ENCODE measurements around the gene CRBN.

The CRBN gene

DNA sequence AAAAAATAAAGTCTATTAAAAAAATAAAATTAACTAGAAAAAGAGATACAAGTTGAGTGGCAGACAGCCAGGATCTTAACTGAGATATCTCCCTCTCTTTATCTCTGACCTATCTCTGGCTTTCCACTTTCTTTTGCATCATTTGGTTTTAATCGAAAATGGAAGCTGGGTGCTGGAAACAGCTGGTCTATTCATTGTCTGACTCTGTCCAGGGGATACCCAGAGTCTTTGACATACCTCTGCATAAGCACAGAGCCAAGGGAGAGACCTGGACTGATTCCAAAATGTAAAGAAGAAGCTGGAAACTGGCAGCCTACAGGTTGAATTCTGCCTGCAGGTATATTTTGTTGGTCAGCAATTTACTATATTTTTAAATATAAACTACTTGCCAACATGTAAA is 29.6 kb upstream of the CRBN start:
- TF ChIP-seq, protein P1, sequence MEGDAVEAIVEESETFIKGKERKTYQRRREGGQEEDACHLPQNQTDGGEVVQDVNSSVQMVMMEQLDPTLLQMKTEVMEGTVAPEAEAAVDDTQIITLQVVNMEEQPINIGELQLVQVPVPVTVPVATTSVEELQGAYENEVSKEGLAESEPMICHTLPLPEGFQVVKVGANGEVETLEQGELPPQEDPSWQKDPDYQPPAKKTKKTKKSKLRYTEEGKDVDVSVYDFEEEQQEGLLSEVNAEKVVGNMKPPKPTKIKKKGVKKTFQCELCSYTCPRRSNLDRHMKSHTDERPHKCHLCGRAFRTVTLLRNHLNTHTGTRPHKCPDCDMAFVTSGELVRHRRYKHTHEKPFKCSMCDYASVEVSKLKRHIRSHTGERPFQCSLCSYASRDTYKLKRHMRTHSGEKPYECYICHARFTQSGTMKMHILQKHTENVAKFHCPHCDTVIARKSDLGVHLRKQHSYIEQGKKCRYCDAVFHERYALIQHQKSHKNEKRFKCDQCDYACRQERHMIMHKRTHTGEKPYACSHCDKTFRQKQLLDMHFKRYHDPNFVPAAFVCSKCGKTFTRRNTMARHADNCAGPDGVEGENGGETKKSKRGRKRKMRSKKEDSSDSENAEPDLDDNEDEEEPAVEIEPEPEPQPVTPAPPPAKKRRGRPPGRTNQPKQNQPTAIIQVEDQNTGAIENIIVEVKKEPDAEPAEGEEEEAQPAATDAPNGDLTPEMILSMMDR (IDR thresholded peaks at IDR 0.05; ENCODE audit: low read depth, low read length), result no peak
- in situ Hi-C loops (cut with HindIII; ENCODE audit: low sequenced_read_pairs), result no loop called here

DNA sequence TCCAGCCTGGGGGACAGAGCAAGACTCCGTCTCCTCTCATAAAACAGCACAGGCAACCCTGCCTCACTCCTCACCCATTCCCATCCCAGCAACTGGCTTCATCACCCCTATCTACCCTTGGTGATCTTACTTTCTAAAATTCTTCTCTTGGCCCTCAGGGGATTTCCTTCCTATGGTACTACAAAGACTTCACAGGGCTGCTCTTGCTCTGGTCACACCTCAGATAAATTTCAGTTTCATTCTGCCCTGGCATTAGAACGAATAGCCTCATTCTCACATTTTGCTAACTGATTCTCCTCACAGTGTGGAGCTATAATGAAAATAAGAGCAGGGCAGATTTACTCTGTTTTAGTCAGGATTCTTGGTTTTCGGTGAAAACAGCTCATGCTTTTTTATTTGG is 22.1 kb upstream of the CRBN start:
- in situ Hi-C loops (cut with HindIII; ENCODE audit: low sequenced_read_pairs), result no loop called here
- TF ChIP-seq, protein P1 (IDR thresholded peaks at IDR 0.05; ENCODE audit: low read depth, low read length), result no peak
- no peak overlapping the region for H3K4me3 ChIP-seq (ENCODE audit: low read depth, low read length)
- no peak for DNase-seq (ENCODE audit: low read depth, low spot score)

More for the DNA sequence above, 29.6 kb upstream of the CRBN start:
- no peak overlapping the region for H3K4me3 ChIP-seq (ENCODE audit: low read depth, low read length)
- no peak for DNase-seq (ENCODE audit: low read depth, low spot score)

DNA sequence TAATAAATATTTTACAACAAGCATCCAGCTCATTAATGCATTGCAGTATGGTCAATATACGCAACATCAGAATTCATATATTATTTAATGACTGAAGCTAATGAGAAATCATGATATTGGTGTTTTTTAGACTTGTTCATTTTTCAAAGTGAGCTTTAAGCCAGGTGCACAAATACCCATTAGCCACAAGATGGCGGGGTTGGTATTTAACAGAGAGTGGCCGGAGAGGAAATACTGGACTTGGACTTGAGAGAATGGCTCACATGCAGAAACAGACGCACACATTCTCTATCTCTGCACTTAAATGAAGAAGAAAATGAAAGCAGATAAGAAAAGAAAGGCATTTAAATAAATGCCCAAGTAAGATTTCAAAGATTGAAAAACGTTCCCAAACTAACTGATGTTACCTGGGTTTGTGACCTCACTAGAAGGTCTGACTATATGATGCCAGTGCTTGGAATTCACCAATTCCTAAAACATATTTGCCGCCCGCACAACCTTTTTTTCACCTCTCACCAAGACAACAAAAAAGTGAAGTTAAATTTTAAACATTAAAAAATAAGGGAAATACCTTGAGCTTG is 21.2 kb upstream of the CRBN start:
- peak; percentile 76 for DNase-seq (ENCODE audit: low read depth, low spot score)
- no peak overlapping the region for H3K4me3 ChIP-seq (ENCODE audit: low read depth, low read length)
- in situ Hi-C loops (cut with HindIII; ENCODE audit: low sequenced_read_pairs), result no loop called here
- TF ChIP-seq, protein P1 (IDR thresholded peaks at IDR 0.05; ENCODE audit: low read depth, low read length), result peak; percentile 74

DNA sequence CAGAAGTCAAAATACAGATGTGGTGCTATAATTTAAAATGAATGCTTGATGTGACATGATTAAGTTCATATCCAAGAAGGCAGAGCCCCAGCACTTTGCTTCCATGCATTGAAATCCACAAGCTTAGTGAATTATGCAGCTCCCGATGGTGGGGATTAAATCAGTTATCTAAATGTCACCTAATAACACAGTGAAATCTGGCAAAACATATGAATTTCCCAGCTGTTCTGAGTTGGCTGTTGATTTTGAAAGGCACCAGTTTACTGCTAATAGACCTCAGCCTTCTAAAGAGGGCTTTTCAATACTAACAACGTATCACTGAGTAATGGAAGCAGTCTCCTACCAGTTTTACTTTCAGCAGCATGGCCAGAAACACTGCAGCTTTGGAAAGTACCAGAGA is 19.8 kb upstream of the CRBN start:
- DNase-seq (ENCODE audit: low read depth, low spot score), result no peak
- TF ChIP-seq, protein P1 (IDR thresholded peaks at IDR 0.05; ENCODE audit: low read depth, low read length), result no peak
- in situ Hi-C loops (cut with HindIII; ENCODE audit: low sequenced_read_pairs), result no loop called here
- H3K4me3 ChIP-seq (ENCODE audit: low read depth, low read length), result no peak overlapping the region

DNA sequence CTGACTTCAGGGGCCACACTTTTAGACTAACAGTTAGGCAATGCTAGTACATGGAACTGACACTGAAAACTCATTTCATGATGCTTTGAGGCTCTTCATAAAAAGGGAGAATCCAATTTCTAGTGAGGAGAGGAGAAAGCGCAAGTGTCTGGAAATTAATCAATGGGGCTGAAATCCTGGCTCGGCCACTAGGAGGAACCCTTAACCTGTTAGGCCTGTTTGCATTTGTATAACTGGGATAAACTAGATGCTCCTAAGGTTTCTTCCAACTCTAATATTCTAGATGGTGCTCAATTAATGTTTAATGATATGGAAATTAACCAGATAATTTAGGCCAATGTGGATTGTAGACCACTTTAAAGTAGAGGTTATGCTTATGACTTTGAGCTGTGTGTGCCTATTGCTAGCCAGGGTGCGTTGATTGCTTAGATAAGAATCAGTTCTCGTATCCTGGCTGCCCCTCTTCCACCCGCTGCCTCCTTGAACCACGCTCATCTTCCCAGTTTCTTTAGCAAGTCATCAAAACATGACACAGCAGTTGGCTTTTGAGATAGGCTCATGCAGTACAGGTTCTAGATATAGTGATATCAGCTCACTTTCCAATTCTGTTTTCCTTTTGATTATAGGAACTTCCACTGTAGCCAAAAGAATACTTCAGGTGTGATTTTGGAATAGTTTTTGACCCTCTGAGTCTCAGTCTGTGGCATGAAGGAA is 16.8 kb upstream of the CRBN start:
- TF ChIP-seq, protein P1 (IDR thresholded peaks at IDR 0.05; ENCODE audit: low read depth, low read length), result peak; percentile 57
- H3K4me3 ChIP-seq (ENCODE audit: low read depth, low read length), result no peak overlapping the region
- DNase-seq (ENCODE audit: low read depth, low spot score), result no peak
- in situ Hi-C loops (cut with HindIII; ENCODE audit: low sequenced_read_pairs), result no loop called here

DNA sequence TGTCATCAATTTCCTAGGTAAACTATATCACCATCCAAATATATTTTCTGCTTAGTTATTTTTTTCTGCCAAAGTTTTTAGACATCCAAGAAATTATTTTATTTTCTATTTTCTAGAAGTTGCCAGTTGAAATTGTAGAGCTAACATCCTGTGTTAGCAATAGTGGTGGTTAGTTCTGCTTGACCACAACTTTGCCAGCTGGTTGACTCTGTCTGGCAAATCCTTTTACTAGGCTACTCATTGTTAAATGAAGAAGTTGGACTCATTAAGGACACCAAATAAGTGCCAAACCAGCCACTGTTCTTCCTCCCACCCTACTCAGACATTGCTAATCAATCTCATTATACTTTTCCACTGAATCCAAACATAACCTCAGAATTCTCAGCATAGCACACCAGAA is 15.4 kb upstream of the CRBN start:
- DNase-seq (ENCODE audit: low read depth, low spot score), result no peak
- H3K4me3 ChIP-seq (ENCODE audit: low read depth, low read length), result no peak overlapping the region
- TF ChIP-seq, protein P1 (IDR thresholded peaks at IDR 0.05; ENCODE audit: low read depth, low read length), result no peak
- in situ Hi-C loops (cut with HindIII; ENCODE audit: low sequenced_read_pairs), result no loop called here

All from astrocyte of the spinal cord (primary cell).